ENCODE data around the gene LTN1. TPM values are rescaled to one million over a fixed set of nuclear protein-coding genes. Genes with fewer than 3 reads are reported as not detected.

The LTN1 gene
- total and polyA plus RNA-seq, 2 donors (not counting 1 experiment from before 2014, with no cell fraction given): 6.6 to 30.1 TPM

- no peak overlapping the region for H2AFZ ChIP-seq (ENCODE audit: insufficient read depth, low read depth, low read length, poor library complexity, severe bottlenecking)
- peaks cover 0 to 21% (median 13%) of the 10 kb centered on the region in 4 experiments for H3K27me3 ChIP-seq (replicated peaks in 1 of 4; ENCODE audit: control extremely low read depth in 1 of 4, control insufficient read depth in 3 of 4, insufficient read depth in 4 of 4, low read length in 3 of 4)
- H3K27ac Mint-ChIP-seq: no peak overlapping the region
- no peak overlapping the region for H3K9ac ChIP-seq (ENCODE audit: low read length)
- no peaks in the 10 kb centered on the region for H3K9me3 Mint-ChIP-seq (ENCODE audit: insufficient read depth)
- H3K79me2 ChIP-seq (ENCODE audit: control insufficient read depth, insufficient read depth, low read length): no peaks in the 10 kb centered on the region
- no peak overlapping the region for H3K4me3 Mint-ChIP-seq
- H3K4me1 Mint-ChIP-seq: peaks cover 4% of the 10 kb centered on the region
- WGBS (ENCODE audit: insufficient coverage): 100% methylated on average over 1 of the region's 6 CpGs
- no peak for TF ChIP-seq CTCF (IDR thresholded peaks at IDR 0.05)
- no peak for TF ChIP-seq EZH2 (IDR thresholded peaks at IDR 0.05; ENCODE audit: borderline replicate concordance, insufficient read depth, low read depth, low read length, poor library complexity, severe bottlenecking)
- intact Hi-C loops (cut with micrococcal nuclease): no loop called here
- H3K4me3 ChIP-seq (ENCODE audit: control extremely low read depth in 1 of 5, extremely low read depth in 1 of 5, insufficient read depth in 1 of 5, low read depth in 2 of 5, low read length in 4 of 5): no peak overlapping the region
- no peaks in the 10 kb centered on the region for H4K20me1 ChIP-seq (ENCODE audit: control insufficient read depth, insufficient read depth, low read length, poor library complexity, severe bottlenecking)
- H3K27ac ChIP-seq (ENCODE audit: low read length in 2 of 2): no peak overlapping the region
- peaks cover 27% of the 10 kb centered on the region for H3K27me3 Mint-ChIP-seq
- ATAC-seq (ENCODE audit: low read depth): no peak
- no peak overlapping the region for H3K4me2 ChIP-seq (replicated peaks; ENCODE audit: low read depth, low read length, poor library complexity, severe bottlenecking)
- DNase-seq: no peak
- no peaks in the 10 kb centered on the region for H3K4me1 ChIP-seq (ENCODE audit: control insufficient read depth in 2 of 2, insufficient read depth in 2 of 2, low read length in 2 of 2)
- peaks cover 0 to 3% (median 2%) of the 10 kb centered on the region in 3 donors for H3K9me3 ChIP-seq (ENCODE audit: control extremely low read depth in 1 of 3, control insufficient read depth in 2 of 3, insufficient read depth in 1 of 3, low read length in 2 of 3)
- POLR2A ChIA-PET: no interaction called here
- CTCF ChIA-PET: interaction anchor here (0.5 kb wide), 1 partner anchor 24 kb away, joined by 4 read pairs; no protein-coding TSS in a partner anchor
- H3K36me3 ChIP-seq (replicated peaks in 1 of 2; ENCODE audit: control extremely low read depth in 1 of 2, control insufficient read depth in 1 of 2, extremely low read depth in 1 of 2, insufficient read depth in 2 of 2, low read length in 1 of 2): no peaks in the 10 kb centered on the region
These were observed 100.2 kb downstream of the LTN1 start for GRCh38 chr21:28892199-28893111.

- H3K36me3 ChIP-seq (replicated peaks in 1 of 2; ENCODE audit: control extremely low read depth in 1 of 2, control insufficient read depth in 1 of 2, extremely low read depth in 1 of 2, insufficient read depth in 2 of 2, low read length in 1 of 2): peaks cover 4 to 10% of the 10 kb centered on the region in 2 experiments
- H3K4me3 ChIP-seq (ENCODE audit: control extremely low read depth in 1 of 5, extremely low read depth in 1 of 5, insufficient read depth in 1 of 5, low read depth in 2 of 5, low read length in 4 of 5): no peak overlapping the region
- Mint-ChIP-seq H3K4me1 (peaks cover 20% of the 10 kb centered on the region), H3K9me3 (ENCODE audit: insufficient read depth) (no peaks in the 10 kb centered on the region), H3K4me3 (no peak overlapping the region), H3K27ac (peak overlapping the region; percentile 46), H3K27me3 (peaks cover 12% of the 10 kb centered on the region)
- DNase-seq: no peak
- H3K4me1 ChIP-seq (ENCODE audit: control insufficient read depth in 2 of 2, insufficient read depth in 2 of 2, low read length in 2 of 2): peaks cover 6 to 15% of the 10 kb centered on the region in 2 donors
- no peaks in the 10 kb centered on the region for H4K20me1 ChIP-seq (ENCODE audit: control insufficient read depth, insufficient read depth, low read length, poor library complexity, severe bottlenecking)
- 100% methylated on average over 1 of the region's 6 CpGs for WGBS (ENCODE audit: insufficient coverage)
- H2AFZ ChIP-seq (ENCODE audit: insufficient read depth, low read depth, low read length, poor library complexity, severe bottlenecking): peak overlapping the region; percentile 84
- H3K27ac ChIP-seq (ENCODE audit: low read length in 2 of 2): peak overlapping the region; percentile 84 to 85
- TF ChIP-seq EZH2 (IDR thresholded peaks at IDR 0.05; ENCODE audit: borderline replicate concordance, insufficient read depth, low read depth, low read length, poor library complexity, severe bottlenecking): no peak
- TF ChIP-seq CTCF (IDR thresholded peaks at IDR 0.05): no peak
- H3K27me3 ChIP-seq (replicated peaks in 1 of 4; ENCODE audit: control extremely low read depth in 1 of 4, control insufficient read depth in 3 of 4, insufficient read depth in 4 of 4, low read length in 3 of 4): peaks cover 0 to 4% (median 0%) of the 10 kb centered on the region in 4 experiments
- no peak for ATAC-seq (ENCODE audit: low read depth)
- intact Hi-C loops (cut with micrococcal nuclease): loop anchor here (1.0 to 10.0 kb wide), 3 partner anchors 51 to 419 kb away; partner anchors contain the start of gene LTN1
- ChIA-PET CTCF (no interaction called here), POLR2A (no interaction called here)
- H3K79me2 ChIP-seq (ENCODE audit: control insufficient read depth, insufficient read depth, low read length): peaks cover 4% of the 10 kb centered on the region
- peak overlapping the region; percentile 80 for H3K9ac ChIP-seq (ENCODE audit: low read length)
- peak overlapping the region; percentile 78 for H3K4me2 ChIP-seq (replicated peaks; ENCODE audit: low read depth, low read length, poor library complexity, severe bottlenecking)
- H3K9me3 ChIP-seq (ENCODE audit: control extremely low read depth in 1 of 3, control insufficient read depth in 2 of 3, insufficient read depth in 1 of 3, low read length in 2 of 3): peaks cover 0 to 2% (median 0%) of the 10 kb centered on the region in 3 donors
These were observed 106.9 kb downstream of the LTN1 start for GRCh38 chr21:28885853-28886177.
